ENCODE measurements around the gene EFCAB6. TPM values are rescaled to one million over a fixed set of nuclear protein-coding genes. Genes with fewer than 3 reads are reported as not detected.

The EFCAB6 gene
- total RNA-seq, 1 experiment from 2014 or later = not detected

DNA sequence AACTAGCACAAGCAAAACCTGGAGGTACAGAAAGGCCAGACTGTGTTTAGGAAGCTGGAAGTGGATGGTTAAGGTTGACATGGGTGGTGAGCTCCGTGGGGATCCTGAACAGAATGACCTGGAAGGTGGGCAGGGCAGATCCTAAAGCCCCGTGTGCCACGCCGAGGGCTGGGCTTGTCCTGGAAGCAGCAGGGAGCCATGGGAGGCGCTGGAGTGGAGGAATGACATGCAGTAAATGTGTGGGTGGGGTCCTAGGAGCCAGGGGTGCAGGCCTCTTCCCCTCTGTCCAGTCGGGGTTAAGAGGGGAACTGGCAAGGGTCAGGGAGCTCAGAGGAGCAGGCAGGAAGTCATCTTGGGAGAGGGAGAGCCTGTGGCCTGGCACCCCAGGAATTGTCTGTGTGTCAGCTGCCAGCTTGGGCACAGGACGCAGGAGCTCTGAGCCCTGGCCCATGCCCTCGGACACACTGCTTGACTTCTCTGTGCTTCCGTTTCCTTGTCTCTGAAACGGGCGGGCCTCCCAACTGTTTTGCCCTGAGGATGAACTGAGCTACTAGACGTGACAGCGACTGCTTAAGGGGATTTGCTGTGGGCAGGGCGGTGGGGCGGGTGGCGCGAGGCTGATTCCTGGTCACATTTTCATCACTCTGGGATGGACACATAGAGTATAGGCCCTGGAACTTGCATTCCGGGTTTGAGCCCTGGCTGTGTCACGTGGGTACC lies 324.6 kb downstream of the EFCAB6 start:
- Mint-ChIP-seq H3K4me1 (ENCODE audit: low read depth, unreplicated experiment) (no peaks in the 10 kb centered on the region), H3K36me3 (ENCODE audit: insufficient read depth, unreplicated experiment) (no peaks in the 10 kb centered on the region), H3K27me3 (ENCODE audit: insufficient read depth, unreplicated experiment) (peaks cover 12% of the 10 kb centered on the region), H3K27ac (ENCODE audit: unreplicated experiment) (no peak overlapping the region), H3K9me3 (ENCODE audit: unreplicated experiment) (peaks cover 13% of the 10 kb centered on the region), H3K4me3 (ENCODE audit: unreplicated experiment) (no peak overlapping the region)
- intact Hi-C loops (cut with micrococcal nuclease; ENCODE audit: unreplicated experiment) = no loop called here
- Histone ChIP-seq H3K4me3 (ENCODE audit: low read depth, low read length) (no peak overlapping the region), H3K36me3 (ENCODE audit: control insufficient read depth, insufficient read depth, low read length) (no peaks in the 10 kb centered on the region), H3K4me1 (no peaks in the 10 kb centered on the region), H3K9me3 (no peaks in the 10 kb centered on the region), H3K27me3 (replicated peaks; ENCODE audit: control insufficient read depth, insufficient read depth, low read length) (peaks cover 2% of the 10 kb centered on the region; the same call in 1 of the 2 replicates)
- CTCF ChIA-PET = no interaction called here
- TF ChIP-seq, protein P1, sequence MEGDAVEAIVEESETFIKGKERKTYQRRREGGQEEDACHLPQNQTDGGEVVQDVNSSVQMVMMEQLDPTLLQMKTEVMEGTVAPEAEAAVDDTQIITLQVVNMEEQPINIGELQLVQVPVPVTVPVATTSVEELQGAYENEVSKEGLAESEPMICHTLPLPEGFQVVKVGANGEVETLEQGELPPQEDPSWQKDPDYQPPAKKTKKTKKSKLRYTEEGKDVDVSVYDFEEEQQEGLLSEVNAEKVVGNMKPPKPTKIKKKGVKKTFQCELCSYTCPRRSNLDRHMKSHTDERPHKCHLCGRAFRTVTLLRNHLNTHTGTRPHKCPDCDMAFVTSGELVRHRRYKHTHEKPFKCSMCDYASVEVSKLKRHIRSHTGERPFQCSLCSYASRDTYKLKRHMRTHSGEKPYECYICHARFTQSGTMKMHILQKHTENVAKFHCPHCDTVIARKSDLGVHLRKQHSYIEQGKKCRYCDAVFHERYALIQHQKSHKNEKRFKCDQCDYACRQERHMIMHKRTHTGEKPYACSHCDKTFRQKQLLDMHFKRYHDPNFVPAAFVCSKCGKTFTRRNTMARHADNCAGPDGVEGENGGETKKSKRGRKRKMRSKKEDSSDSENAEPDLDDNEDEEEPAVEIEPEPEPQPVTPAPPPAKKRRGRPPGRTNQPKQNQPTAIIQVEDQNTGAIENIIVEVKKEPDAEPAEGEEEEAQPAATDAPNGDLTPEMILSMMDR (IDR thresholded peaks at IDR 0.05; ENCODE audit: insufficient read depth in 1 of 2, low read depth in 1 of 2, low read length in 1 of 2, severe bottlenecking in 1 of 2, unreplicated experiment in 1 of 2) = no peak
- POLR2A ChIA-PET = no interaction called here
- no TSS peak for BruUV-seq (replicated peaks)
- DNase-seq = no peak

DNA sequence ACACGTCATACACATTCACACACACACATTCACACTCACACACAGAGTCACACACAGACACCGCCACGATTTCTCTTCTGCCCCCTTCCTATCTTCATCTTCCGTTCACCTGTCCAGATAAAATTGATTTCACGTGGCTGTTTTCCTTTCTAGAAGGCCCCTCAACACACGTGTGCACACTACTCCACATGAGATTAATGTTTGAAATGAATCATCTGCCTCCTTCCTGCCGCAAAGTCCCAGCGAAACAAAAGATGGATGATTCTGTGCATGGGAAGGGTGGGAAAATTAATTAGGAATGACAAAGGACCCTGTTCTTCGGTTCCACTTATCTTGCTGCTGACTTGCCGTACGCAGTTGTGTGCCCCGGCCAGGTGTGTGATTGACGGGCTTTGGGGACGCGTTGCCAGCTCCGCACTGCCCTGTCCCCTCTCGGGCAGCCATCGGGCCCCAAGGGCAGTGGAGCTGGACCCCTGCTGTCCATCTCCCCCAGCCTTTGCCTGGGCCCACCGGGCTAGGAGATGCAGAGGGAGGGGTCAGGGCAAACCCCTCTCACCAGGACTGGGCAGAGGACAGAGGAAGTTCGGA lies 326.5 kb downstream of the EFCAB6 start:
- Histone ChIP-seq H3K9me3 (no peaks in the 10 kb centered on the region), H3K27me3 (replicated peaks; ENCODE audit: control insufficient read depth, insufficient read depth, low read length) (peaks cover 2% of the 10 kb centered on the region; the same call in 1 of the 2 replicates), H3K36me3 (ENCODE audit: control insufficient read depth, insufficient read depth, low read length) (no peaks in the 10 kb centered on the region), H3K4me1 (no peaks in the 10 kb centered on the region), H3K4me3 (ENCODE audit: low read depth, low read length) (no peak overlapping the region)
- no peak for DNase-seq
- H3K27ac Mint-ChIP-seq (ENCODE audit: unreplicated experiment) = no peak overlapping the region
- ChIA-PET POLR2A (no interaction called here), CTCF (interaction anchor here (0.5 kb wide), 1 partner anchor 239 kb away, joined by 5 read pairs; no protein-coding TSS in a partner anchor)
- BruUV-seq (replicated peaks) = no TSS peak
- peaks cover under 1% of the 10 kb centered on the region for H3K9me3 Mint-ChIP-seq (ENCODE audit: unreplicated experiment)
- TF ChIP-seq, protein P1 (IDR thresholded peaks at IDR 0.05; ENCODE audit: insufficient read depth in 1 of 2, low read depth in 1 of 2, low read length in 1 of 2, severe bottlenecking in 1 of 2, unreplicated experiment in 1 of 2) = no peak
- no peaks in the 10 kb centered on the region for H3K36me3 Mint-ChIP-seq (ENCODE audit: insufficient read depth, unreplicated experiment)
- H3K4me1 Mint-ChIP-seq (ENCODE audit: low read depth, unreplicated experiment) = no peaks in the 10 kb centered on the region
- peaks cover 13% of the 10 kb centered on the region for H3K27me3 Mint-ChIP-seq (ENCODE audit: insufficient read depth, unreplicated experiment)
- H3K4me3 Mint-ChIP-seq (ENCODE audit: unreplicated experiment) = no peak overlapping the region
- intact Hi-C loops (cut with micrococcal nuclease; ENCODE audit: unreplicated experiment) = no loop called here

DNA sequence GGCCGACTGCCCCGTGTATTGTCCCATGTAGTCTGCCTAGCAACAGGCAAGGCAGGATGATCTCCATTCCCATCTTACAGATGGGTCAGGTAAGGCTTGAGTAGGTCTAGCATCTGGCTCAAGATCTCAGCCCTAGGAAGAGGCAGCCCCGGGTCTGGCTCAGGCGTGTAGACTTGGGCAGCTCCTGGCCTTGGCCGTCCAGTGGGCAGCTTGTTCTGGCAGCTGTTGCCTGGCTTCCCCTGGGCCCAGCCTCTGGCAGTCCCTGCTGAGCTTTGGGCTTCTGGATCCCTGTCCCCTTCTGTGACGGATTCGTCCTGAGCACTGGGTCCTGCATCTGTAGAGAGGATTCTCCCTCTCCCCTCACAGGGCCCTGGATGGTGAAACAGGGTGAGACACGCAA lies 327.9 kb downstream of the EFCAB6 start:
- Histone ChIP-seq H3K9me3 (no peaks in the 10 kb centered on the region), H3K4me1 (no peaks in the 10 kb centered on the region), H3K27me3 (replicated peaks; ENCODE audit: control insufficient read depth, insufficient read depth, low read length) (peaks cover 2% of the 10 kb centered on the region; the same call in 1 of the 2 replicates), H3K4me3 (ENCODE audit: low read depth, low read length) (no peak overlapping the region), H3K36me3 (ENCODE audit: control insufficient read depth, insufficient read depth, low read length) (no peaks in the 10 kb centered on the region)
- TF ChIP-seq, protein P1 (IDR thresholded peaks at IDR 0.05; ENCODE audit: insufficient read depth in 1 of 2, low read depth in 1 of 2, low read length in 1 of 2, severe bottlenecking in 1 of 2, unreplicated experiment in 1 of 2) = no peak
- no peaks in the 10 kb centered on the region for H3K36me3 Mint-ChIP-seq (ENCODE audit: insufficient read depth, unreplicated experiment)
- peaks cover 13% of the 10 kb centered on the region for H3K27me3 Mint-ChIP-seq (ENCODE audit: insufficient read depth, unreplicated experiment)
- POLR2A ChIA-PET = no interaction called here
- no peaks in the 10 kb centered on the region for H3K9me3 Mint-ChIP-seq (ENCODE audit: unreplicated experiment)
- no peak for DNase-seq
- no peaks in the 10 kb centered on the region for H3K4me1 Mint-ChIP-seq (ENCODE audit: low read depth, unreplicated experiment)
- no TSS peak for BruUV-seq (replicated peaks)
- H3K27ac Mint-ChIP-seq (ENCODE audit: unreplicated experiment) = no peak overlapping the region
- H3K4me3 Mint-ChIP-seq (ENCODE audit: unreplicated experiment) = no peak overlapping the region
- CTCF ChIA-PET = no interaction called here
- intact Hi-C loops (cut with micrococcal nuclease; ENCODE audit: unreplicated experiment) = no loop called here

All from Caco-2 (cell line).